K562 (cell line): ENCODE results near the gene SBK3. TPM values are rescaled to one million over a fixed set of nuclear protein-coding genes. Genes with fewer than 3 reads are reported as not detected.

ENCODE experiments used
- ATAC-seq: fragments of 200-7000 bp; cut with Tn5 transposase; 3 replicates; pipeline ENCODE4 v1.9.1; 2020; ENCODE audit warnings: moderate library complexity
- BruUV-seq: library from RNA; stranded (reverse); fragments of 400-500 nt; replicated peaks from 2 replicates; lab custom pipeline; 2021; lab: Mats Ljungman, UMichigan
- CTCF ChIA-PET: fragments of 300-600 bp; formaldehyde crosslinking; extraction: SDS; loops from one replicate; lab custom pipeline; 2021; ENCODE audit warnings: low intra/inter-chr PET ratio; lab: Yijun Ruan, JAX
- POLR2A ChIA-PET: fragments of 300-600, 350-650 bp; sonication (Branson Sonifier 250); formaldehyde crosslinking; extraction: SDS; loops from one replicate; lab custom pipeline; 2021; ENCODE audit warnings: antibody characterized with exemption, inconsistent platforms; lab: Yijun Ruan, JAX
- DNase-seq, 4 experiments: peaks; one replicate each; pipeline versions ENCODE4 v3.0.0 to v3.0.0-alpha.2; 2011 to 2018; ENCODE audit warnings: low spot score in 3 of 4, mixed read lengths in 3 of 4; ENCODE audit errors: extremely low read depth in 1 of 4
- FAIRE-seq: peaks from 2 replicates; lab custom pipeline; 2011; peaks lifted over from hg19 to GRCh38; lab: Jason Lieb, UNC
- H2AFZ ChIP-seq: 2 replicates; pipeline ENCODE4 v1.6.0; 2011; ENCODE audit warnings: low read depth, low read length, control low read depth, inconsistent platforms
- H3K27ac ChIP-seq: fragments of 200-600 bp; 3 replicates; pipeline ENCODE4 v1.8.0; 2011; ENCODE audit warnings: low read depth, mild to moderate bottlenecking, control low read depth, inconsistent platforms, low read length, moderate library complexity, mixed read lengths; ENCODE audit errors: extremely low read depth
- H3K27me3 ChIP-seq, 2 experiments: fragments of 300-600 bp in 1 of 2; 2 replicates in 1 of 2; 3 replicates in 1 of 2; pipeline versions ENCODE4 v1.6.0 to v1.8.0; 2011; ENCODE audit warnings: inconsistent platforms in 2 of 2, low read length in 2 of 2, mild to moderate bottlenecking in 1 of 2, mixed read lengths in 1 of 2, moderate library complexity in 1 of 2; ENCODE audit not compliant: control insufficient read depth in 2 of 2, insufficient read depth in 2 of 2
- H3K36me3 ChIP-seq: fragments of 300-600 bp; 3 replicates; pipeline ENCODE4 v1.8.0; 2011; ENCODE audit warnings: mild to moderate bottlenecking, low read length, inconsistent platforms; ENCODE audit not compliant: control insufficient read depth, insufficient read depth
- H3K4me1 ChIP-seq, 2 experiments: fragments of 200-600 bp in 1 of 2; replicated peaks in 1 of 2; 2 replicates in 1 of 2; 3 replicates in 1 of 2; pipeline versions ENCODE4 v1.5.1 to v1.8.0; 2011; ENCODE audit warnings: inconsistent platforms in 2 of 2, low read length in 2 of 2, mild to moderate bottlenecking in 1 of 2, mixed read lengths in 1 of 2, moderate library complexity in 1 of 2; ENCODE audit not compliant: control insufficient read depth in 2 of 2, insufficient read depth in 2 of 2
- H3K4me2 ChIP-seq: 2 replicates; pipeline ENCODE4 v1.6.1; 2011; ENCODE audit warnings: low read length, control low read depth, inconsistent platforms, mixed read lengths; ENCODE audit not compliant: insufficient read depth
- H3K4me3 ChIP-seq: fragments of 200-600 bp; sonication (generic), shearing (Covaris generic); 2 replicates; pipeline ENCODE4 v1.5.1; 2016; ENCODE audit warnings: control low read depth, inconsistent platforms
- H3K79me2 ChIP-seq: fragments of 200-600 bp; 3 replicates; pipeline ENCODE4 v1.8.0; 2011; ENCODE audit warnings: low read length, inconsistent platforms; ENCODE audit not compliant: control insufficient read depth, insufficient read depth
- H3K9ac ChIP-seq, 2 experiments: 2 replicates each; pipeline versions ENCODE4 v1.6.0 to v1.6.1; 2011; ENCODE audit warnings: low read depth in 2 of 2, low read length in 2 of 2, control low read depth in 1 of 2, inconsistent platforms in 1 of 2, mild to moderate bottlenecking in 1 of 2, mixed read lengths in 1 of 2; ENCODE audit not compliant: insufficient read depth in 1 of 2
- H3K9me1 ChIP-seq: one replicate; pipeline ENCODE4 v1.6.0; 2011; ENCODE audit warnings: inconsistent platforms, mild to moderate bottlenecking, low read length, moderate library complexity; ENCODE audit not compliant: control insufficient read depth, insufficient read depth
- H3K9me3 ChIP-seq: replicated peaks from 2 replicates; pipeline ENCODE4 v1.5.1; 2011; ENCODE audit warnings: low read depth, low read length, inconsistent platforms; ENCODE audit not compliant: control insufficient read depth, insufficient read depth
- H4K20me1 ChIP-seq: replicated peaks from 2 replicates; pipeline ENCODE4 v1.6.1; 2011; ENCODE audit warnings: low read length, inconsistent platforms, mixed read lengths; ENCODE audit not compliant: control insufficient read depth, insufficient read depth
- NR2C2 ChIP-seq, 2 experiments: fragments of 200-800 bp in 1 of 2; sonication (Bioruptor generic) in 1 of 2; sonication (generic) in 1 of 2; formaldehyde crosslinking in 1 of 2; IDR thresholded peaks; 2 replicates each; pipeline versions ENCODE4 v1.6.1 to v1.8.0; 2016 to 2022; ENCODE audit warnings: mild to moderate bottlenecking in 1 of 2, missing compliant biosample characterization in 1 of 2, missing genetic modification characterization in 1 of 2, missing genetic modification reagents in 1 of 2
- WGBS: fragments of 100-300 bp; shearing (Covaris generic); methylation state at CpG from one replicate; pipeline ENCODE4 v1.1.6; 2016; ENCODE audit warnings: low coverage, mixed read lengths; ENCODE audit not compliant: insufficient coverage; ENCODE audit errors: missing lambda C conversion rate; 5-methylcytosine and 5-hydroxymethylcytosine counted together
- in situ Hi-C: fragments of 300-500 bp; cut with MboI; formaldehyde crosslinking; loops from 4 replicates; pipeline ENCODE4 v1.15.0; 2018; ENCODE audit warnings: inconsistent platforms, mixed read lengths
- intact Hi-C: fragments of 100-400 bp; cut with micrococcal nuclease; formaldehyde crosslinking; loops from 2 replicates; pipeline ENCODE4 v1.14.2; 2022
- polyA plus RNA-seq, 8 experiments: library from polyadenylated mRNA; depleted of rRNA in 4 of 8; stranded (reverse) in 5 of 8; unstranded in 3 of 8; fragments of >200 nt; fragmentation: Nextera tagmentation in 2 of 8; fragmentation: Illumina TruSeq in 1 of 8; extraction: Ambion mirVana in 2 of 8; extraction: Trizol in 1 of 8; gene quantifications; 2 replicates each; pipeline versions ENCODE4 v1.2.1 to v1.2.3, GENCODE V29; 2011 to 2014; ENCODE audit warnings: inconsistent platforms in 1 of 8, missing spikeins in 1 of 8
- total RNA-seq, 7 experiments: library from RNA; depleted of rRNA in 6 of 7; stranded (reverse); fragments of >200 nt in 6 of 7; fragmentation: Illumina TruSeq in 2 of 7; extraction: Trizol in 2 of 7; gene quantifications; 2 replicates each; pipeline versions ENCODE4 v1.2.1 to v1.2.3, GENCODE V29; 2011 to 2021; ENCODE audit warnings: low replicate concordance in 1 of 7
- TF ChIP-seq, protein P1 (sequence below): sonication (generic); formaldehyde crosslinking; IDR thresholded peaks from 2 replicates; pipeline ENCODE4 v1.8.0; 2023; ENCODE audit warnings: mild to moderate bottlenecking, missing genetic modification reagents

The SBK3 gene
- total and polyA plus RNA-seq, 9 of the 15 experiments (the other 6 are each of a cell fraction or from before 2014, with no cell fraction given), result 0.11 to 0.43 (median 0.13) TPM; not detected in 6

DNA sequence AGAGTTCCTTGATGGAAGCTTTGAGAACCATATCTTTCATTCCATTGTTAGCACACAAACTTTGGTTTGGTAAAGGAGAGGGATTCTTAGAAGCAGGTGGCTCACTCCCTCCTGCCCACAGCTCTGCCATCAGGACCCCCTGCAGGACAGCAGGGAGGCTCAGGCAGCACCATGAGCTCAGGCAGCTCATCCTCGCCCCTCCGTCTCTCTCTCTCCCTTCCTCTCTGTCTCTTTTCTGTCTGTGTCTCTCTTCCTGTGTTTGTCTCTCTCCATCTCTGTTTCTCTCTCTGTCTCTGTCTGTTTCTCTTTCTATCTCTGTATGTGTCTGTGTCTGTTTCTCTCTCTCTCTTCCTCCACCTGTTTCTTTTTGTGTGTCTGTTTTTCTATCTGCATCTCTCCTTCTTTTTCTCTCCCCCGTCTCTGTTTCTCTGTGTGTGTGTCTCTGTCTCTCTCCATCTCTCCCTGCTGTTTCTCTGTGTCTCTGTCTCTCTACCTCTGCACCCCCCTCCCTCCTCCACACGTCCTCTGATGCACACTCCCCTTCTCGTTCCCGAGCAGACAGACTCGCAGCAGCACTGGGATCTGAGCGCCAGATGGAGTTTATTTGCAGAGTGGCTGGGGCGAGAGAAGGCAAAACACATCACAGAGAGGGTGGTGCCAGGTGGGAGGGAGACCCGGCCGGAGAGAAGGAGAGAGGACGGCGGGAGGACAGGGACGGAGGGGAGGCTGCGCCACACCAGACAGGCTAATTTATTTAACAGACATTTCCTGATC lies 17.1 kb downstream of the SBK3 start:
- intact Hi-C loops (no loop called here), in situ Hi-C loops (no loop called here)
- Histone ChIP-seq H3K4me1 (peaks cover 0 to 31% of the 10 kb centered on the region in 2 experiments; a peak in 3 of 5 replicates), H4K20me1 (no peaks in the 10 kb centered on the region), H3K27ac (no peak overlapping the region), H2AFZ (no peak overlapping the region), H3K9me3 (peaks cover 12% of the 10 kb centered on the region), H3K4me2 (no peak overlapping the region), H3K9ac (no peak overlapping the region), H3K4me3 (no peak overlapping the region), H3K79me2 (no peaks in the 10 kb centered on the region), H3K9me1 (no peaks in the 10 kb centered on the region), H3K36me3 (no peaks in the 10 kb centered on the region), H3K27me3 (no peaks in the 10 kb centered on the region; a peak in 2 of 5 replicates)
- BruUV-seq, result no TSS peak
- ChIA-PET CTCF (no interaction called here), POLR2A (no interaction called here)
- no peak for TF ChIP-seq NR2C2 (CRISPR knock-in tag; IDR thresholded peaks at IDR 0.05)
- no peak for TF ChIP-seq NR2C2 (tag; IDR thresholded peaks at IDR 0.05)
- TF ChIP-seq, protein P1, sequence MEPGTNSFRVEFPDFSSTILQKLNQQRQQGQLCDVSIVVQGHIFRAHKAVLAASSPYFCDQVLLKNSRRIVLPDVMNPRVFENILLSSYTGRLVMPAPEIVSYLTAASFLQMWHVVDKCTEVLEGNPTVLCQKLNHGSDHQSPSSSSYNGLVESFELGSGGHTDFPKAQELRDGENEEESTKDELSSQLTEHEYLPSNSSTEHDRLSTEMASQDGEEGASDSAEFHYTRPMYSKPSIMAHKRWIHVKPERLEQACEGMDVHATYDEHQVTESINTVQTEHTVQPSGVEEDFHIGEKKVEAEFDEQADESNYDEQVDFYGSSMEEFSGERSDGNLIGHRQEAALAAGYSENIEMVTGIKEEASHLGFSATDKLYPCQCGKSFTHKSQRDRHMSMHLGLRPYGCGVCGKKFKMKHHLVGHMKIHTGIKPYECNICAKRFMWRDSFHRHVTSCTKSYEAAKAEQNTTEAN (CRISPR knock-in tag), result 0 out of 2 replicates have a peak, but pooled peaks have one; percentile 40
- ATAC-seq, result no peak
- DNase-seq, result no peak
- 28% methylated on average over 8 of the region's 15 CpGs for WGBS
- no peak for FAIRE-seq
